HepG2 (cell line): ENCODE results near the gene ESRP2. TPM values are rescaled to one million over a fixed set of nuclear protein-coding genes. Genes with fewer than 3 reads are reported as not detected.
A peak's percentile ranks its signal among the peaks of the same experiment; 100 is the strongest.

Experiments
- AGO2 ChIP-seq: fragments of 200-400 bp; formaldehyde crosslinking; optimal IDR thresholded peaks from 2 replicates; pipeline ENCODE3; 2017; ENCODE audit warnings: mild to moderate bottlenecking, low read depth, low read length, moderate library complexity
- ARNT ChIP-seq: fragments of 450-650 bp; IDR thresholded peaks from 2 replicates; pipeline ENCODE4 v1.6.1; 2017
- CCAR2 ChIP-seq: fragments of 200-400 bp; formaldehyde crosslinking; optimal IDR thresholded peaks from 2 replicates; pipeline ENCODE3; 2018; ENCODE audit warnings: low read depth, mild to moderate bottlenecking, low read length, moderate library complexity
- CEBPB ChIP-seq: IDR thresholded peaks from 2 replicates; pipeline ENCODE4 v1.6.1; 2011; ENCODE audit warnings: low read depth, low read length, improper control_type of control experiment, borderline replicate concordance
- DR1 ChIP-seq: sonication (generic); formaldehyde crosslinking; IDR thresholded peaks from 2 replicates; pipeline ENCODE4 v1.8.0; 2021; ENCODE audit warnings: mild to moderate bottlenecking, missing genetic modification reagents, inconsistent platforms
- EED ChIP-seq: sonication (generic); formaldehyde crosslinking; IDR thresholded peaks from 2 replicates; pipeline ENCODE4 v1.5.0; 2020; ENCODE audit warnings: mild to moderate bottlenecking, missing genetic modification reagents
- ETV5 ChIP-seq: IDR thresholded peaks from 2 replicates; pipeline ENCODE4 v1.6.1; 2018; ENCODE audit warnings: missing biosample characterization, missing genetic modification reagents, inconsistent platforms, borderline replicate concordance
- NR2C2 ChIP-seq: sonication (generic); formaldehyde crosslinking; IDR thresholded peaks from 2 replicates; pipeline ENCODE4 v1.4.0; 2020; ENCODE audit warnings: missing genetic modification reagents, mild to moderate bottlenecking, moderate library complexity, borderline replicate concordance
- PRMT3 ChIP-seq: sonication (generic); formaldehyde crosslinking; IDR thresholded peaks from 2 replicates; pipeline ENCODE4 v1.8.1; 2022; ENCODE audit warnings: low read depth, mild to moderate bottlenecking, moderate library complexity, missing genetic modification reagents, borderline replicate concordance
- REPIN1 ChIP-seq: sonication (generic); formaldehyde crosslinking; IDR thresholded peaks from 2 replicates; pipeline ENCODE4 v1.8.0; 2022; ENCODE audit warnings: missing genetic modification reagents, low read depth, mild to moderate bottlenecking, borderline replicate concordance
- SRSF9 ChIP-seq: fragments of 200-400 bp; formaldehyde crosslinking; IDR thresholded peaks from 2 replicates; pipeline ENCODE4 v1.6.1; 2018; ENCODE audit warnings: borderline replicate concordance, mild to moderate bottlenecking, low read depth, low read length; ENCODE audit not compliant: insufficient read depth, poor library complexity, severe bottlenecking
- TBP ChIP-seq: sonication (generic); formaldehyde crosslinking; IDR thresholded peaks from 2 replicates; pipeline ENCODE4 v1.5.0; 2020; ENCODE audit warnings: missing genetic modification reagents
- ZMYM4 ChIP-seq: sonication (generic); formaldehyde crosslinking; IDR thresholded peaks from 2 replicates; pipeline ENCODE4 v1.8.1; 2023; ENCODE audit warnings: mild to moderate bottlenecking, missing genetic modification reagents
- ZNF224 ChIP-seq: sonication (generic); formaldehyde crosslinking; IDR thresholded peaks from 2 replicates; pipeline ENCODE4 v1.5.0; 2020; ENCODE audit warnings: mild to moderate bottlenecking, missing genetic modification reagents
- ZNF670 ChIP-seq: sonication (generic); formaldehyde crosslinking; IDR thresholded peaks from 2 replicates; pipeline ENCODE4 v1.8.0; 2022; ENCODE audit warnings: mild to moderate bottlenecking, missing genetic modification reagents, borderline replicate concordance
- ZNF7 ChIP-seq: IDR thresholded peaks from 2 replicates; pipeline ENCODE4 v1.6.1; 2016; ENCODE audit warnings: missing biosample characterization, missing genetic modification reagents
- ZNF703 ChIP-seq: sonication (generic); formaldehyde crosslinking; IDR thresholded peaks from 2 replicates; pipeline ENCODE4 v1.5.1; 2020; ENCODE audit warnings: missing genetic modification reagents, mild to moderate bottlenecking, moderate library complexity, borderline replicate concordance
- ZNF720 ChIP-seq: sonication (generic); formaldehyde crosslinking; IDR thresholded peaks from 2 replicates; pipeline ENCODE4 v1.4.0; 2020; ENCODE audit warnings: missing genetic modification reagents
- ZZZ3 ChIP-seq: sonication (generic); formaldehyde crosslinking; IDR thresholded peaks from 2 replicates; pipeline ENCODE4 v1.4.0; 2020; ENCODE audit warnings: missing genetic modification reagents, mild to moderate bottlenecking, borderline replicate concordance
- polyA plus RNA-seq, 8 experiments: library from polyadenylated mRNA; depleted of rRNA in 3 of 8; stranded (reverse) in 7 of 8; unstranded in 1 of 8; fragments of >200 nt; fragmentation: Illumina TruSeq in 4 of 8; extraction: Trizol in 4 of 8; gene quantifications; 2 replicates each; pipeline versions ENCODE4 v1.2.1 to v1.2.3, GENCODE V29; 2011 to 2016; ENCODE audit warnings: low read depth in 4 of 8, missing spikeins in 1 of 8, mixed read lengths in 1 of 8; ENCODE audit not compliant: insufficient read depth in 1 of 8
- total RNA-seq, 5 experiments: library from RNA; depleted of rRNA; stranded (reverse); fragments of >200 nt; fragmentation: Illumina TruSeq; extraction: Trizol; gene quantifications; 2 replicates each; pipeline ENCODE4 v1.2.3, GENCODE V29; 2016; ENCODE audit warnings: low read depth in 1 of 5
- TF ChIP-seq, protein P1 (sequence below): sonication (generic); formaldehyde crosslinking; IDR thresholded peaks from 2 replicates; pipeline ENCODE4 v1.5.0; 2020; ENCODE audit warnings: missing genetic modification reagents
- TF ChIP-seq, protein P2 (sequence below): sonication (generic); formaldehyde crosslinking; IDR thresholded peaks from 2 replicates; pipeline ENCODE4 v1.4.0; 2020; ENCODE audit warnings: mild to moderate bottlenecking, missing genetic modification reagents
- TF ChIP-seq, protein P3 (sequence below): sonication (generic); formaldehyde crosslinking; IDR thresholded peaks from 2 replicates; pipeline ENCODE4 v1.8.1; 2022; ENCODE audit warnings: low read depth, mild to moderate bottlenecking, missing genetic modification reagents

Gene ESRP2
- total and polyA plus RNA-seq, 2 of the 13 experiments (the other 11 are each of a cell fraction or from before 2014, with no cell fraction given): 21.1 to 32.4 TPM

DNA sequence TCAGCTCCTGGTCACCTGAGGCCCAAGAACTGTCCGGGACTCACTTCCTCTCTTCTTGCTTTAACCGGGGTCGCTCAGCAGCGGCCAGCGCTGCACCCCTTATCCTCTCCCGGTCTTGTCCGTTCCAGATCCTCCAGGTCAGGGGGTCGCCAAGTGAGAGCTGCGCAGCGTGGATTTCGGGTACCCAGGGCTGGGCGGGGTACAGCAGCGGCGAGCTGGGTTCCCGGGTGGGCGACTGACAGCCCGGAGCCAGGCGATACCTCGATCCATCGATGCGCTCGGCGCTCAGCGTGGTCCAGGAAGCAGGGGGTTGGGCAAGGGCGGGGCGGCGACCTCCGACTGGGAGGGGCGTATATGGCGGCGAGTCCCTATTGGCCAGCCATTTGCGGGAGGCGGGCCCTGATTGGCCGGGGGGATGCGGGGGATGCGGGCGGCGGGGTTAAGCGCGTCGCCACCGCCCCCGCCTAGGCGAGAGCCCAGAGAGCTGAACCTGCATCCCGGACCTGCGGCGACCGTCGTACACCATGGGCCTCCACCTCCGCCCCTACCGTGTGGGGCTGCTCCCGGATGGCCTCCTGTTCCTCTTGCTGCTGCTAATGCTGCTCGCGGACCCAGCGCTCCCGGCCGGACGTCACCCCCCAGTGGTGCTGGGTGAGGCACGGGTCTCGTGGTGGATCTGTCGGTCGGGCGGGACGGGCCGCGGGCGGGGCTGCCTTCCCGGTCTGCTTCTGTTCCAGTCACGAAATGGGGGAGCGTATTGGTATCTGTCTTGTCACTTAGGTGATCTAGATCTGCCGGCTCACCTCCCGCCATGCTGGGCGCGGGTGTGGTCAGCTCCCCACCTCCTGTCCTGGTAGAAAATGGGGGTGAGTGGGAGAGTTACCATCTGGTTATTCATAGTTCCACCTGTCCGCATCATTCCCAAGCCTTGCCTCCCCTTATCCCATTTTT is 9.3 kb upstream of the ESRP2 start, which contains the start of gene PLA2G15 (continued):
- TF ChIP-seq, protein P1, sequence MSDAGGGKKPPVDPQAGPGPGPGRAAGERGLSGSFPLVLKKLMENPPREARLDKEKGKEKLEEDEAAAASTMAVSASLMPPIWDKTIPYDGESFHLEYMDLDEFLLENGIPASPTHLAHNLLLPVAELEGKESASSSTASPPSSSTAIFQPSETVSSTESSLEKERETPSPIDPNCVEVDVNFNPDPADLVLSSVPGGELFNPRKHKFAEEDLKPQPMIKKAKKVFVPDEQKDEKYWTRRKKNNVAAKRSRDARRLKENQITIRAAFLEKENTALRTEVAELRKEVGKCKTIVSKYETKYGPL: no peak
- no peak for TF ChIP-seq AGO2
- TF ChIP-seq NR2C2 (CRISPR knock-in tag): peak; percentile 91
- TF ChIP-seq ZNF224: no peak
- TF ChIP-seq, protein P2, sequence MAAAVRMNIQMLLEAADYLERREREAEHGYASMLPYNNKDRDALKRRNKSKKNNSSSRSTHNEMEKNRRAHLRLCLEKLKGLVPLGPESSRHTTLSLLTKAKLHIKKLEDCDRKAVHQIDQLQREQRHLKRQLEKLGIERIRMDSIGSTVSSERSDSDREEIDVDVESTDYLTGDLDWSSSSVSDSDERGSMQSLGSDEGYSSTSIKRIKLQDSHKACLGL: peak; percentile 91
- peak; percentile 75 for TF ChIP-seq ETV5 (CRISPR knock-in tag)
- TF ChIP-seq ZNF7 (CRISPR knock-in tag): no peak
- peak; percentile 62 for TF ChIP-seq DR1 (CRISPR knock-in tag)
- no peak for TF ChIP-seq ARNT
- TF ChIP-seq SRSF9: no peak
- TF ChIP-seq CCAR2: no peak
- TF ChIP-seq, protein P3, sequence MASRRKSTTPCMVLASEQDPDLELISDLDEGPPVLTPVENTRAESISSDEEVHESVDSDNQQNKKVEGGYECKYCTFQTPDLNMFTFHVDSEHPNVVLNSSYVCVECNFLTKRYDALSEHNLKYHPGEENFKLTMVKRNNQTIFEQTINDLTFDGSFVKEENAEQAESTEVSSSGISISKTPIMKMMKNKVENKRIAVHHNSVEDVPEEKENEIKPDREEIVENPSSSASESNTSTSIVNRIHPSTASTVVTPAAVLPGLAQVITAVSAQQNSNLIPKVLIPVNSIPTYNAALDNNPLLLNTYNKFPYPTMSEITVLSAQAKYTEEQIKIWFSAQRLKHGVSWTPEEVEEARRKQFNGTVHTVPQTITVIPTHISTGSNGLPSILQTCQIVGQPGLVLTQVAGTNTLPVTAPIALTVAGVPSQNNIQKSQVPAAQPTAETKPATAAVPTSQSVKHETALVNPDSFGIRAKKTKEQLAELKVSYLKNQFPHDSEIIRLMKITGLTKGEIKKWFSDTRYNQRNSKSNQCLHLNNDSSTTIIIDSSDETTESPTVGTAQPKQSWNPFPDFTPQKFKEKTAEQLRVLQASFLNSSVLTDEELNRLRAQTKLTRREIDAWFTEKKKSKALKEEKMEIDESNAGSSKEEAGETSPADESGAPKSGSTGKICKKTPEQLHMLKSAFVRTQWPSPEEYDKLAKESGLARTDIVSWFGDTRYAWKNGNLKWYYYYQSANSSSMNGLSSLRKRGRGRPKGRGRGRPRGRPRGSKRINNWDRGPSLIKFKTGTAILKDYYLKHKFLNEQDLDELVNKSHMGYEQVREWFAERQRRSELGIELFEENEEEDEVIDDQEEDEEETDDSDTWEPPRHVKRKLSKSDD (CRISPR knock-in tag): peak; percentile 73; the same call in 1 of the 2 replicates
- no peak for TF ChIP-seq ZZZ3
- no peak for TF ChIP-seq ZNF720 (CRISPR knock-in tag)
- TF ChIP-seq TBP (CRISPR knock-in tag): no peak
- TF ChIP-seq EED: peak; percentile 92; the same call in 1 of the 2 replicates
- TF ChIP-seq ZNF703 (CRISPR knock-in tag): no peak
- TF ChIP-seq ZMYM4 (CRISPR knock-in tag): peak; percentile 83; the same call in 1 of the 2 replicates
- TF ChIP-seq CEBPB: peak; percentile 80; the same call in 1 of the 2 replicates
- TF ChIP-seq ZNF670 (CRISPR knock-in tag): 0 out of 2 replicates have a peak, but pooled peaks have one; percentile 71
- TF ChIP-seq REPIN1 (CRISPR knock-in tag): peak; percentile 74
- no peak for TF ChIP-seq PRMT3 (CRISPR knock-in tag)
